HepG2 (cell line): ENCODE measurements around the gene ACADVL. TPM values are rescaled to one million over a fixed set of nuclear protein-coding genes. Genes with fewer than 3 reads are reported as not detected.

Experiments
- DMTF1 ChIP-seq: sonication (generic); formaldehyde crosslinking; IDR thresholded peaks from 2 replicates; pipeline ENCODE4 v1.4.0; 2020; ENCODE audit warnings: mild to moderate bottlenecking, missing genetic modification reagents
- HNF4A ChIP-seq: sonication (generic); formaldehyde crosslinking; IDR thresholded peaks from 2 replicates; pipeline ENCODE4 v1.4.0; 2020; ENCODE audit warnings: missing genetic modification reagents
- HNRNPL ChIP-seq: fragments of 200-400 bp; formaldehyde crosslinking; IDR thresholded peaks from 2 replicates; pipeline ENCODE4 v1.6.1; 2017; ENCODE audit warnings: mild to moderate bottlenecking, low read depth, low read length
- HOXA7 ChIP-seq: sonication (generic); formaldehyde crosslinking; IDR thresholded peaks from 2 replicates; pipeline ENCODE4 v1.8.1; 2022; ENCODE audit warnings: mild to moderate bottlenecking, missing genetic modification reagents, moderate library complexity
- JUNB ChIP-seq: sonication (generic); formaldehyde crosslinking; IDR thresholded peaks from 2 replicates; pipeline ENCODE4 v1.8.0; 2022; ENCODE audit warnings: missing genetic modification reagents, mild to moderate bottlenecking, borderline replicate concordance
- KLF13 ChIP-seq: sonication (generic); formaldehyde crosslinking; IDR thresholded peaks from 2 replicates; pipeline ENCODE4 v1.4.0; 2020; ENCODE audit warnings: mild to moderate bottlenecking, missing genetic modification reagents
- LCORL ChIP-seq, 2 experiments: fragments of 450-650 bp in 1 of 2; sonication (generic) in 1 of 2; formaldehyde crosslinking in 1 of 2; IDR thresholded peaks; 2 replicates each; pipeline versions ENCODE4 v1.5.0 to v1.6.1; 2017 to 2020; ENCODE audit warnings: antibody characterized with exemption in 1 of 2, missing genetic modification reagents in 1 of 2
- MAZ ChIP-seq, 2 experiments: sonication (generic) in 1 of 2; formaldehyde crosslinking in 1 of 2; IDR thresholded peaks; 2 replicates each; pipeline versions ENCODE4 v1.5.0 to v1.6.1; 2012 to 2020; ENCODE audit warnings: low read depth in 2 of 2, mild to moderate bottlenecking in 2 of 2, borderline replicate concordance in 1 of 2, improper control_type of control experiment in 1 of 2, low read length in 1 of 2, missing genetic modification reagents in 1 of 2, moderate library complexity in 1 of 2
- NFATC3 ChIP-seq: sonication (generic); formaldehyde crosslinking; IDR thresholded peaks from 2 replicates; pipeline ENCODE4 v1.5.1; 2020; ENCODE audit warnings: mild to moderate bottlenecking, missing genetic modification reagents
- ONECUT2 ChIP-seq: sonication (generic); formaldehyde crosslinking; IDR thresholded peaks from 2 replicates; pipeline ENCODE4 v1.4.0; 2020; ENCODE audit warnings: missing genetic modification reagents
- PAF1 ChIP-seq: IDR thresholded peaks from 2 replicates; pipeline ENCODE4 v1.6.1; 2016; ENCODE audit warnings: missing genetic modification reagents, missing compliant biosample characterization
- SMYD3 ChIP-seq: sonication (generic); formaldehyde crosslinking; IDR thresholded peaks from 2 replicates; pipeline ENCODE4 v1.8.1; 2023; ENCODE audit warnings: mild to moderate bottlenecking, missing genetic modification reagents
- SRSF4 ChIP-seq: fragments of 200-400 bp; formaldehyde crosslinking; IDR thresholded peaks from one replicate; pipeline ENCODE4 v1.6.1; 2018; ENCODE audit warnings: mild to moderate bottlenecking, low read depth, low read length, moderate library complexity; ENCODE audit not compliant: poor library complexity, severe bottlenecking
- ZNF235 ChIP-seq: sonication (generic); formaldehyde crosslinking; IDR thresholded peaks from 2 replicates; pipeline ENCODE4 v1.8.1; 2023; ENCODE audit warnings: mild to moderate bottlenecking, missing genetic modification reagents, borderline replicate concordance
- ZNF264 ChIP-seq: sonication (generic); formaldehyde crosslinking; IDR thresholded peaks from 2 replicates; pipeline ENCODE4 v1.4.0; 2020; ENCODE audit warnings: missing genetic modification reagents
- ZNF432 ChIP-seq: sonication (generic); formaldehyde crosslinking; IDR thresholded peaks from 2 replicates; pipeline ENCODE4 v1.5.0; 2020; ENCODE audit warnings: missing genetic modification reagents, mild to moderate bottlenecking, borderline replicate concordance
- ZNF577 ChIP-seq: sonication (generic); formaldehyde crosslinking; IDR thresholded peaks from 2 replicates; pipeline ENCODE4 v1.4.0; 2020; ENCODE audit warnings: mild to moderate bottlenecking, low read depth, missing genetic modification reagents, borderline replicate concordance
- ZNF678 ChIP-seq: sonication (generic); formaldehyde crosslinking; IDR thresholded peaks from 2 replicates; pipeline ENCODE4 v1.4.0; 2020; ENCODE audit warnings: mild to moderate bottlenecking, missing genetic modification reagents
- ZNF781 ChIP-seq: sonication (generic); formaldehyde crosslinking; IDR thresholded peaks from 2 replicates; pipeline ENCODE4 v1.5.1; 2020; ENCODE audit warnings: borderline replicate concordance, mild to moderate bottlenecking, missing genetic modification reagents; ENCODE audit errors: not compliant biosample characterization
- polyA plus RNA-seq, 8 experiments: library from polyadenylated mRNA; depleted of rRNA in 3 of 8; stranded (reverse) in 7 of 8; unstranded in 1 of 8; fragments of >200 nt; fragmentation: Illumina TruSeq in 4 of 8; extraction: Trizol in 4 of 8; gene quantifications; 2 replicates each; pipeline versions ENCODE4 v1.2.1 to v1.2.3, GENCODE V29; 2011 to 2016; ENCODE audit warnings: low read depth in 4 of 8, missing spikeins in 1 of 8, mixed read lengths in 1 of 8; ENCODE audit not compliant: insufficient read depth in 1 of 8
- total RNA-seq, 5 experiments: library from RNA; depleted of rRNA; stranded (reverse); fragments of >200 nt; fragmentation: Illumina TruSeq; extraction: Trizol; gene quantifications; 2 replicates each; pipeline ENCODE4 v1.2.3, GENCODE V29; 2016; ENCODE audit warnings: low read depth in 1 of 5

Gene ACADVL
- total and polyA plus RNA-seq, 2 of the 13 experiments (the other 11 are each of a cell fraction or from before 2014, with no cell fraction given) = 219 to 412 TPM

- TF ChIP-seq ONECUT2 (CRISPR knock-in tag) (no peak), ZNF432 (CRISPR knock-in tag) (no peak), ZNF781 (CRISPR knock-in tag) (no peak), SRSF4 (no peak), NFATC3 (CRISPR knock-in tag) (no peak), ZNF235 (CRISPR knock-in tag) (no peak), SMYD3 (CRISPR knock-in tag) (no peak), ZNF678 (CRISPR knock-in tag) (no peak), HNRNPL (0 out of 2 replicates have a peak, but pooled peaks have one; percentile 40), HOXA7 (CRISPR knock-in tag) (0 out of 2 replicates have a peak, but pooled peaks have one; percentile 22), DMTF1 (no peak), ZNF264 (CRISPR knock-in tag) (no peak), MAZ (IDR thresholded peaks at IDR 0.05; ENCODE audit: borderline replicate concordance, low read depth, low read length) (no peak), MAZ (CRISPR knock-in tag; IDR thresholded peaks at IDR 0.05; ENCODE audit: low read depth) (no peak), ZNF577 (CRISPR knock-in tag) (no peak), KLF13 (CRISPR knock-in tag) (no peak), PAF1 (CRISPR knock-in tag) (0 out of 2 replicates have a peak, but pooled peaks have one; percentile 46), LCORL (IDR thresholded peaks at IDR 0.05) (0 out of 2 replicates have a peak, but pooled peaks have one; percentile 2), LCORL (CRISPR knock-in tag; IDR thresholded peaks at IDR 0.05) (no peak), JUNB (CRISPR knock-in tag) (peak; percentile 59), HNF4A (no peak)
Observed at GRCh38 chr17:7175330-7175733, 44.4 kb upstream of the ACADVL start (continued).
